ENCODE measurements around the gene SPOUT1.

The SPOUT1 gene

GRCh38 chr9:128774804-128775203, 54.8 kb downstream of the SPOUT1 start:
- Histone ChIP-seq H3K27ac (ENCODE audit: low read length) (no peak overlapping the region), H3K9ac (ENCODE audit: low read depth, low read length) (no peak overlapping the region), H4K20me1 (ENCODE audit: insufficient read depth, low read length) (no peaks in the 10 kb centered on the region), H3K79me2 (ENCODE audit: insufficient read depth, low read length) (peaks cover 22% of the 10 kb centered on the region), H2AFZ (ENCODE audit: low read depth, low read length) (peak overlapping the region; percentile 13; the same call in 1 of the 2 replicates), H3K4me3 (ENCODE audit: low read depth in 1 of 2, low read length in 2 of 2) (no peak overlapping the region), H3K9me3 (ENCODE audit: insufficient read depth, low read length, severe bottlenecking) (no peaks in the 10 kb centered on the region), H3K27me3 (ENCODE audit: insufficient read depth, low read length, poor library complexity) (no peaks in the 10 kb centered on the region), H3K36me3 (ENCODE audit: insufficient read depth, low read length) (peaks cover 3% of the 10 kb centered on the region; the same call in 1 of the 2 replicates), H3K4me1 (ENCODE audit: insufficient read depth, low read length) (peaks cover 21% of the 10 kb centered on the region), H3K4me2 (ENCODE audit: insufficient read depth, low read length) (no peak overlapping the region)
- ATAC-seq (ENCODE audit: insufficient read depth, low read depth) (no peak), DNase-seq (no peak)
- TF ChIP-seq CTCF (IDR thresholded peaks at IDR 0.05; ENCODE audit: borderline replicate concordance, extremely low read depth, low read length, poor library complexity, severe bottlenecking) (no peak), EZH2 (IDR thresholded peaks at IDR 0.05; ENCODE audit: borderline replicate concordance, low read depth, low read length, severe bottlenecking) (no peak)

GRCh38 chr9:128773049-128773448, 56.5 kb downstream of the SPOUT1 start:
- H3K4me3 ChIP-seq (ENCODE audit: low read depth in 1 of 2, low read length in 2 of 2), result no peak overlapping the region
- TF ChIP-seq CTCF (IDR thresholded peaks at IDR 0.05; ENCODE audit: borderline replicate concordance, extremely low read depth, low read length, poor library complexity, severe bottlenecking), result no peak
- TF ChIP-seq EZH2 (IDR thresholded peaks at IDR 0.05; ENCODE audit: borderline replicate concordance, low read depth, low read length, severe bottlenecking), result no peak
- H3K9ac ChIP-seq (ENCODE audit: low read depth, low read length), result no peak overlapping the region
- H4K20me1 ChIP-seq (ENCODE audit: insufficient read depth, low read length), result no peaks in the 10 kb centered on the region
- DNase-seq (no peak), ATAC-seq (ENCODE audit: insufficient read depth, low read depth) (no peak)
- H2AFZ ChIP-seq (ENCODE audit: low read depth, low read length), result no peak overlapping the region
- H3K4me1 ChIP-seq (ENCODE audit: insufficient read depth, low read length), result peaks cover 25% of the 10 kb centered on the region
- no peak overlapping the region for H3K27ac ChIP-seq (ENCODE audit: low read length)
- H3K36me3 ChIP-seq (ENCODE audit: insufficient read depth, low read length), result peaks cover 4% of the 10 kb centered on the region
- H3K27me3 ChIP-seq (ENCODE audit: insufficient read depth, low read length, poor library complexity), result no peaks in the 10 kb centered on the region
- H3K9me3 ChIP-seq (ENCODE audit: insufficient read depth, low read length, severe bottlenecking), result no peaks in the 10 kb centered on the region
- peaks cover 32% of the 10 kb centered on the region for H3K79me2 ChIP-seq (ENCODE audit: insufficient read depth, low read length)
- no peak overlapping the region for H3K4me2 ChIP-seq (ENCODE audit: insufficient read depth, low read length)

DNA sequence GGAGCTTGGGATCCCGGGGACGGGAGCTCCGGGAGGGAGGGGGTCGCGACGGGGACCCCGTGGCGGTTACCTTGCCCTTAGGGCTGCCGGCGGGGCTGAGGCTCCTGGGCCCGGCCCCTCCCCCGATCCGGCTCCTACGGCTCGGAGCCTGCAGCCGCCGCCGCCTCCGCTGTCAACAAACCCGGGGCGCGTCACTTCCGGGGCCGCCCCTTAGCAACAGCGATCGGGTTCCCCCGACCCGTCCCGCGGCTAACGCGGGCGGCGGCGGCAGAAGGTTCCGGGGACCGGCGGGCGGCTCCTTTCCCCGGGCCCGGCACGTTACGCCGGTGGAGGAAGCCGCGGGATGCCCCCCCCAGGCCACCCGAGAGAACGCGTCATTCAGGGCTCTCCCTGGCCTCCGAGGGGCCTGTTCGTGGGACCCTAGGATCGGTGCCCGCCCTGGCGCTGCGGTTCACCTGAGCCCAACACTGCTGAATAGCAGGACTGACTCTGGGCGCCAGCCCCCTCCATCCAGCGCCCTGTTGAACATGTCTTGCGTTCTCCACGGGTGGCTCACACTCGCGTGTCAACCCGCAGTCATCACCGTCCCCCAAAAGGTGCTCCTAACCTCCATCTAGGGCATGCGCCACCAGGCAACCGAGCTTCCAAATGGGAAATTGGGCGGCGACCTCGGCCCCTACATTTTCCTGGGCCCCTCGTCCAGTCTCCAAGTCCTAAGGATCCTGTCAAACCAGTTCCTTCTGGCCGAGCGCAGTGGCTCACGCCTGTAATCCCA, 57.7 kb downstream of the SPOUT1 start, which contains the start of gene ZER1:
TSS of gene ZER1 (minus strand) at position 183 of the 775 bp plus-strand sequence. CDS start 16,362 bp downstream, outside the sequence.
- Histone ChIP-seq H3K4me1 (ENCODE audit: insufficient read depth, low read length) (peaks cover 25% of the 10 kb centered on the region), H4K20me1 (ENCODE audit: insufficient read depth, low read length) (no peaks in the 10 kb centered on the region), H3K9me3 (ENCODE audit: insufficient read depth, low read length, severe bottlenecking) (no peaks in the 10 kb centered on the region), H3K9ac (ENCODE audit: low read depth, low read length) (peak within 1 kb of the TSS; percentile 82), H2AFZ (ENCODE audit: low read depth, low read length) (peak within 1 kb of the TSS; percentile 100), H3K27me3 (ENCODE audit: insufficient read depth, low read length, poor library complexity) (no peaks in the 10 kb centered on the region), H3K4me3 (ENCODE audit: low read depth in 1 of 2, low read length in 2 of 2) (peak within 1 kb of the TSS; percentile 95 to 99), H3K4me2 (ENCODE audit: insufficient read depth, low read length) (peak within 1 kb of the TSS; percentile 97), H3K27ac (ENCODE audit: low read length) (peak within 1 kb of the TSS; percentile 91), H3K36me3 (ENCODE audit: insufficient read depth, low read length) (peaks cover 11% of the 10 kb centered on the region), H3K79me2 (ENCODE audit: insufficient read depth, low read length) (peaks cover 36% of the 10 kb centered on the region)
- TF ChIP-seq EZH2 (IDR thresholded peaks at IDR 0.05; ENCODE audit: borderline replicate concordance, low read depth, low read length, severe bottlenecking) (no peak), CTCF (IDR thresholded peaks at IDR 0.05; ENCODE audit: borderline replicate concordance, extremely low read depth, low read length, poor library complexity, severe bottlenecking) (no peak)
- ATAC-seq (ENCODE audit: insufficient read depth, low read depth) (peak; percentile 93), DNase-seq (peak; percentile 88)

Measured in DND-41 (cell line).